ENCODE results near the gene SLC4A11. TPM values are rescaled to one million over a fixed set of nuclear protein-coding genes. Genes with fewer than 3 reads are reported as not detected.

Gene SLC4A11
- total RNA-seq, 1 donor from 2014 or later = 2.5 TPM

DNA sequence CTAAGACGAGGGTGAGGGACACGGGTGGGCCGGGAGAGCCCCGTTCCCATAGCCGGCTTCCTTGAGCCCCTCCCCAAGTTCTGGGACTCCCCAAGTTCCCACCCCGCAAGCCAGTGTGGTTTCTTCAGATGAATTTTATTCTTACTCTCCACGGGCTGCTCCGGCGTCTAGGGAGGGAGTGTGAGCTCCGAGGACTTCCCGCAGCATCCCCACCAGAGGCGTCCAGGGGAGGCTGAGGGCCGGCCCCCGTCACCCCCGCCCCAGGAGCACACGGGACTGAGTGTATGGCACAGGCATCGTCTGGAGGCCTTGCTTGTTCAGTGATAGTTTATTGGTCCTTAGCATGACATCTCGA is 10.0 kb upstream of the SLC4A11 start:
- H3K9me3 Mint-ChIP-seq = no peaks in the 10 kb centered on the region
- H3K4me3 Mint-ChIP-seq = no peak overlapping the region
- H3K4me1 Mint-ChIP-seq = no peaks in the 10 kb centered on the region
- H3K27me3 Mint-ChIP-seq (ENCODE audit: low read depth) = peaks cover 56% of the 10 kb centered on the region
- no peak for TF ChIP-seq CTCF (IDR thresholded peaks at IDR 0.05; ENCODE audit: unreplicated experiment)
- H3K36me3 Mint-ChIP-seq = peaks cover 11% of the 10 kb centered on the region
- no peak for DNase-seq (ENCODE audit: low spot score in 2 of 2, unreplicated experiment in 2 of 2)
- H3K27ac Mint-ChIP-seq = no peak overlapping the region

DNA sequence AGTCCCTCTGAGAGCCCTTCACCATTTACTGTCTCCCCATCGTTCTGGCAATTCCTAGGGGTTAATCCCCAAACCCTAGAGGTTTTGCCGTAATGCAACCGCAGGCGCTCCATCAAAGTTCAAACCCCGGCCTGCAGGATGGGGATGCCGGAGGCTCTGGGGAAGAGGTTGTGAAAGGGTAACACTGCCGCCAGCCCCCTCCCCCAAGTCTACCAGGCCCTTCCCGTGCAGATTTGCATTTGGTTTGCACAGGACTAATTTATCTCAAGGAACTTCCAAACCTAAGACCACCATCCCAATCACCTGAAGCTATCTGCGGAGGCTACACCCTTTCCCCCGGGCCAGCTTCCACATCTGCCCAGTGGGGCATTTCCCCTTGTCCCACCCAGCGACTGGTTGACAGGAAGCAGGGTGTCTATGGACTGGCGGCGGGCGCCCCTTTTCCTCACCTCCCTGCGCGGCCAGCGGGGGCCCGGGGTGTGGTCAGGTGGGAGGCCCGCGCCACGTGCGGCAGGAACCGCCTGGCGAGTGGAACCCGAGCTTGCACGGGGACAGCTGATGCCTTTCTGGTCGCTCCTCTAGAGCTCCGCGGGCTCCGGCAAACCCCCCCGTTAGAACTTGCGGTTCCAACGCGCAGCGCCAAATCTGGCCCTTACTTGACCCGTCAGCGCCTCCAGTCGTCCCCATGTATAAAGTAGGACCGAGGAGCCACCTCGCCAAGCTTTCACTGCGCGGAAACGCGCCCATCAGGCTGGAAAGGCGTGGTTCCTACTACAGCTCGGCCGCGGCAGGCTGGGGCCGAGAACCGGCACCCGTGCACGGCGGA is 9.4 kb upstream of the SLC4A11 start:
- DNase-seq (ENCODE audit: low spot score in 2 of 2, unreplicated experiment in 2 of 2) = no peak
- Mint-ChIP-seq H3K4me1 (no peaks in the 10 kb centered on the region), H3K27ac (no peak overlapping the region), H3K36me3 (peaks cover 11% of the 10 kb centered on the region), H3K27me3 (ENCODE audit: low read depth) (peaks cover 62% of the 10 kb centered on the region), H3K9me3 (no peaks in the 10 kb centered on the region), H3K4me3 (no peak overlapping the region)
- TF ChIP-seq CTCF (IDR thresholded peaks at IDR 0.05; ENCODE audit: unreplicated experiment) = no peak

- Mint-ChIP-seq H3K27ac (no peak overlapping the region), H3K9me3 (no peaks in the 10 kb centered on the region), H3K36me3 (peaks cover 10% of the 10 kb centered on the region), H3K4me1 (no peaks in the 10 kb centered on the region), H3K27me3 (ENCODE audit: low read depth) (peaks cover 64% of the 10 kb centered on the region), H3K4me3 (no peak overlapping the region)
- no peak for TF ChIP-seq CTCF (IDR thresholded peaks at IDR 0.05; ENCODE audit: unreplicated experiment)
- DNase-seq (ENCODE audit: low spot score in 2 of 2, unreplicated experiment in 2 of 2) = no peak
Observed at GRCh38 chr20:3247638-3248037, 8.6 kb upstream of the SLC4A11 start.

GRCh38 chr20:3246682-3247081 is 7.7 kb upstream of the SLC4A11 start:
- H3K4me3 Mint-ChIP-seq = no peak overlapping the region
- no peak for TF ChIP-seq CTCF (IDR thresholded peaks at IDR 0.05; ENCODE audit: unreplicated experiment)
- H3K27me3 Mint-ChIP-seq (ENCODE audit: low read depth) = peaks cover 72% of the 10 kb centered on the region
- no peaks in the 10 kb centered on the region for H3K9me3 Mint-ChIP-seq
- no peak overlapping the region for H3K27ac Mint-ChIP-seq
- no peaks in the 10 kb centered on the region for H3K4me1 Mint-ChIP-seq
- no peak for DNase-seq (ENCODE audit: low spot score in 2 of 2, unreplicated experiment in 2 of 2)
- H3K36me3 Mint-ChIP-seq = peaks cover 10% of the 10 kb centered on the region

DNA sequence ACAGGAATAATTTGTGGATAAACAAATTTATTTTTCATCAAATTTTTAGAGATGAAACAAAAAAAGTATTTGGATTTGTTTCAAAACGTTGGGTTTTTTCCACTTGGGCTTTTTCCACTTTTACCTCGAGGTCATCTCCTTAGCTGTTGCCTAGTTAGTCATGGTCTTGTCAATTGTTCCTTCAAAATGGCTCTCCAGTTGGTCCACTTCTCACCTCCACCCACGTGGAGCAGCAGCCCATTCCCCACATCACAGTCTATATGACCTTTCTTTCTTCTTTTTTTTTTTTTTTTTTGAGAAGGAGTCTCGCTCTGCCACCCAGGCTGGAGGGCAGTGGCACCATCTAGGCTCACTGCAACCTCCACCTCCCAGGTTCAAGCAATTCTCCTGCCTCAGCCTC is 6.7 kb upstream of the SLC4A11 start:
- DNase-seq (ENCODE audit: low spot score in 2 of 2, unreplicated experiment in 2 of 2) = no peak
- H3K36me3 Mint-ChIP-seq = peaks cover 9% of the 10 kb centered on the region
- TF ChIP-seq CTCF (IDR thresholded peaks at IDR 0.05; ENCODE audit: unreplicated experiment) = no peak
- H3K4me1 Mint-ChIP-seq = no peaks in the 10 kb centered on the region
- peaks cover 77% of the 10 kb centered on the region for H3K27me3 Mint-ChIP-seq (ENCODE audit: low read depth)
- H3K4me3 Mint-ChIP-seq = no peak overlapping the region
- H3K9me3 Mint-ChIP-seq = no peaks in the 10 kb centered on the region
- no peak overlapping the region for H3K27ac Mint-ChIP-seq

Data from mesothelial cell of epicardium (in vitro differentiated cells).